CD4-positive, alpha-beta T cell (primary cell): ENCODE measurements around the gene MYB. TPM values are rescaled to one million over a fixed set of nuclear protein-coding genes. Genes with fewer than 3 reads are reported as not detected.
"Not testable (repeated sequence)": the region's sequence is repeated elsewhere in the genome, so short reads cannot be mapped to it uniquely, and the experiment has no call there.

Experiments used
- ATAC-seq: fragments of 200-7000 bp; cut with Tn5 transposase; one replicate; pipeline ENCODE4 v1.10.0; 2022; ENCODE audit warnings: mild to moderate bottlenecking; ENCODE audit not compliant: poor library complexity
- CTCF ChIA-PET: fragments of 350-600 bp; sonication (Branson Sonifier 250); formaldehyde crosslinking; loops from one replicate; lab custom pipeline; 2021; ENCODE audit warnings: antibody characterized with exemption, inconsistent platforms; lab: Charles Lee
- POLR2A ChIA-PET: fragments of 350-600 bp; sonication (Branson Sonifier 250); formaldehyde crosslinking; loops from one replicate; lab custom pipeline; 2021; ENCODE audit warnings: antibody characterized with exemption, inconsistent platforms; lab: Charles Lee
- DNase-seq, 14 experiments: peaks; one replicate each; pipeline ENCODE4 v3.0.0-alpha.2; 2013 to 2020; ENCODE audit warnings: mixed read lengths in 2 of 14
- H3K27ac ChIP-seq, 2 donors: one replicate each; pipeline versions ENCODE4 v1.5.1 to v1.7.0; 2013; ENCODE audit warnings: low read length in 2 of 2, low read depth in 1 of 2, mild to moderate bottlenecking in 1 of 2
- H3K27me3 ChIP-seq, 2 experiments: 1 replicate in 1 of 2; 2 replicates in 1 of 2; pipeline versions ENCODE4 v1.6.1 to v1.7.0; 2013; ENCODE audit warnings: low read length in 2 of 2, control low read depth in 1 of 2, mild to moderate bottlenecking in 1 of 2, moderate library complexity in 1 of 2; ENCODE audit not compliant: insufficient read depth in 2 of 2, control insufficient read depth in 1 of 2
- H3K36me3 ChIP-seq: one replicate; pipeline ENCODE4 v1.6.1; 2013; ENCODE audit warnings: low read length, control low read depth; ENCODE audit not compliant: insufficient read depth
- H3K4me1 ChIP-seq: one replicate; pipeline ENCODE4 v1.6.1; 2013; ENCODE audit warnings: low read length, control low read depth; ENCODE audit not compliant: insufficient read depth
- H3K4me3 ChIP-seq: one replicate; pipeline ENCODE4 v1.5.1; 2013; ENCODE audit warnings: mild to moderate bottlenecking, low read length, moderate library complexity
- H3K9me3 ChIP-seq, 2 experiments: 1 replicate in 1 of 2; 2 replicates in 1 of 2; pipeline versions ENCODE4 v1.6.1 to v1.7.0; 2013; ENCODE audit warnings: low read length in 2 of 2, mild to moderate bottlenecking in 2 of 2, control low read depth in 1 of 2, moderate library complexity in 1 of 2; ENCODE audit not compliant: control insufficient read depth in 1 of 2, insufficient read depth in 1 of 2
- H3K27ac Mint-ChIP-seq: one replicate; pipeline ENCODE4 v1.8.0; 2020; ENCODE audit warnings: mixed read lengths
- H3K27me3 Mint-ChIP-seq: one replicate; pipeline ENCODE4 v1.8.0; 2021; ENCODE audit warnings: mixed read lengths
- H3K36me3 Mint-ChIP-seq: one replicate; pipeline ENCODE4 v1.8.0; 2021; ENCODE audit warnings: low read depth, mixed read lengths
- H3K4me1 Mint-ChIP-seq: one replicate; pipeline ENCODE4 v1.8.0; 2021; ENCODE audit warnings: low read depth, mixed read lengths
- H3K4me3 Mint-ChIP-seq: one replicate; pipeline ENCODE4 v1.8.0; 2020; ENCODE audit warnings: mild to moderate bottlenecking, mixed read lengths
- H3K9me3 Mint-ChIP-seq: one replicate; pipeline ENCODE4 v1.8.0; 2020; ENCODE audit warnings: mixed read lengths
- CTCF ChIP-seq: fragments of 200-600 bp; IDR thresholded peaks from one replicate; pipeline ENCODE4 v1.8.0; 2022; ENCODE audit warnings: antibody characterized with exemption, mild to moderate bottlenecking
- intact Hi-C, 2 experiments: fragments of 100-400 bp; cut with DNase I in 1 of 2; cut with micrococcal nuclease in 1 of 2; formaldehyde crosslinking; loops; one replicate each; pipeline versions ENCODE4 v1.15.1 to v1.9.0; 2023 to 2025; cut with DNase I, micrococcal nuclease
- total RNA-seq, 174 experiments: library from RNA in 2 of 174; stranded (reverse) in 2 of 174; gene quantifications; one replicate each; pipeline ENCODE4 v1.2.3 and lab custom pipeline; 2021 to 2026

MYB gene
- total RNA-seq, 2 experiments from 2014 or later: 2.0 to 2.6 TPM

GRCh38 chr6:135243871-135244796 is 63.0 kb downstream of the MYB start:
- POLR2A ChIA-PET: no interaction called here
- H3K27me3 ChIP-seq: no peaks in the 10 kb centered on the region
- no peaks in the 10 kb centered on the region for H3K9me3 Mint-ChIP-seq
- ATAC-seq: no peak
- intact Hi-C loops: no loop called here
- H3K27ac ChIP-seq: no peak overlapping the region
- H3K4me1 Mint-ChIP-seq: no peaks in the 10 kb centered on the region
- no peak overlapping the region for H3K4me3 ChIP-seq
- no peaks in the 10 kb centered on the region for H3K9me3 ChIP-seq
- H3K27ac Mint-ChIP-seq: no peak overlapping the region
- CTCF ChIA-PET: no interaction called here
- no peaks in the 10 kb centered on the region for H3K36me3 ChIP-seq
- no peaks in the 10 kb centered on the region for H3K36me3 Mint-ChIP-seq
- no peaks in the 10 kb centered on the region for H3K27me3 Mint-ChIP-seq
- H3K4me1 ChIP-seq: no peaks in the 10 kb centered on the region
- TF ChIP-seq CTCF: no peak
- DNase-seq: no peak
- H3K4me3 Mint-ChIP-seq: no peak overlapping the region

- H3K36me3 ChIP-seq: no peaks in the 10 kb centered on the region
- intact Hi-C loops: no loop called here
- no peak overlapping the region for H3K4me3 Mint-ChIP-seq
- H3K9me3 ChIP-seq: no peaks in the 10 kb centered on the region
- POLR2A ChIA-PET: no interaction called here
- ATAC-seq (no peak), DNase-seq (no peak)
- H3K4me3 ChIP-seq: no peak overlapping the region
- no peaks in the 10 kb centered on the region for H3K4me1 Mint-ChIP-seq
- H3K36me3 Mint-ChIP-seq: no peaks in the 10 kb centered on the region
- H3K27ac ChIP-seq: no peak overlapping the region
- no peak overlapping the region for H3K27ac Mint-ChIP-seq
- H3K4me1 ChIP-seq: no peaks in the 10 kb centered on the region
- H3K9me3 Mint-ChIP-seq: no peaks in the 10 kb centered on the region
- H3K27me3 Mint-ChIP-seq: no peaks in the 10 kb centered on the region
- TF ChIP-seq CTCF: no peak
- CTCF ChIA-PET: no interaction called here
- no peaks in the 10 kb centered on the region for H3K27me3 ChIP-seq
Observed at GRCh38 chr6:135244805-135245204, 63.7 kb downstream of the MYB start.

GRCh38 chr6:135246412-135247012 is 65.4 kb downstream of the MYB start:
- DNase-seq, H3K27me3 Mint-ChIP-seq, H3K4me1 Mint-ChIP-seq, H3K36me3 Mint-ChIP-seq, H3K9me3 Mint-ChIP-seq, H3K27ac ChIP-seq, intact Hi-C loops, H3K4me1 ChIP-seq, CTCF ChIA-PET, H3K9me3 ChIP-seq, H3K27ac Mint-ChIP-seq, H3K4me3 ChIP-seq, H3K36me3 ChIP-seq, H3K27me3 ChIP-seq, POLR2A ChIA-PET, ATAC-seq, H3K4me3 Mint-ChIP-seq: not testable (repeated sequence)
